Gastrocnemius medialis (tissue), 4 donors: Measurements from ENCODE around the gene SUSD4.

ENCODE experiments used
- CTCF ChIP-seq, 5 experiments: fragments of 450-650 bp in 3 of 5; fragments of 200-600 bp in 2 of 5; sonication (generic) in 2 of 5; IDR thresholded peaks in 4 of 5; conservative IDR thresholded peaks in 1 of 5; 1 replicate in 4 of 5; 2 replicates in 1 of 5; pipeline ENCODE4 v1.5.1; 2016 to 2019; ENCODE audit warnings: antibody characterized with exemption in 5 of 5, mild to moderate bottlenecking in 3 of 5, moderate library complexity in 3 of 5
- POLR2A ChIP-seq, 2 donors: fragments of 450-650 bp; IDR thresholded peaks; one replicate each; pipeline ENCODE4 v1.6.1; 2017; ENCODE audit warnings: antibody characterized with exemption in 2 of 2, mild to moderate bottlenecking in 2 of 2, moderate library complexity in 2 of 2

- TF ChIP-seq CTCF (IDR thresholded peaks at IDR 0.05 in 4 of 5, conservative IDR thresholded peaks at IDR 0.05 in 1 of 5), result no peak
- TF ChIP-seq POLR2A (IDR thresholded peaks at IDR 0.05), result no peak
These were observed 160.3 kb downstream of the SUSD4 start for GRCh38 chr1:223203694-223204093.
